Fibroblast of lung (primary cell): ENCODE data around the gene MEG3. TPM values are rescaled to one million over a fixed set of nuclear protein-coding genes. Genes with fewer than 3 reads are reported as not detected.

Experiments
- DNase-seq, 2 donors: peaks; one replicate each; pipeline versions ENCODE4 v3.0.0 to v3.0.0-alpha.2; 2010; ENCODE audit warnings: low read depth in 2 of 2
- H2AFZ ChIP-seq: 2 replicates; pipeline ENCODE4 v1.5.1; 2012; ENCODE audit warnings: low read length, control low read depth, inconsistent platforms
- H3K27ac ChIP-seq: 2 replicates; pipeline ENCODE4 v1.5.1; 2011; ENCODE audit warnings: low read length, control low read depth; ENCODE audit not compliant: insufficient read depth
- H3K27me3 ChIP-seq: 2 replicates; pipeline ENCODE4 v1.5.1; 2011; ENCODE audit warnings: mild to moderate bottlenecking, low read length; ENCODE audit not compliant: control insufficient read depth, insufficient read depth
- H3K36me3 ChIP-seq: 2 replicates; pipeline ENCODE4 v1.5.1; 2011; ENCODE audit warnings: low read length; ENCODE audit not compliant: control insufficient read depth, insufficient read depth
- H3K4me1 ChIP-seq: 2 replicates; pipeline ENCODE4 v1.5.1; 2011; ENCODE audit warnings: low read length; ENCODE audit not compliant: control insufficient read depth, insufficient read depth; ENCODE audit errors: extremely low read depth
- H3K4me2 ChIP-seq: 2 replicates; pipeline ENCODE4 v1.5.1; 2011; ENCODE audit warnings: low read length, control low read depth; ENCODE audit not compliant: insufficient read depth; ENCODE audit errors: extremely low read depth
- H3K4me3 ChIP-seq, 4 experiments: fragments of 200-600 bp in 1 of 4; sonication (generic) in 1 of 4; replicated peaks in 1 of 4; 2 replicates each; pipeline ENCODE4 v1.5.1; 2011 to 2016; ENCODE audit warnings: low read length in 4 of 4, low read depth in 3 of 4, mild to moderate bottlenecking in 3 of 4, control low read depth in 2 of 4, inconsistent platforms in 1 of 4, mixed read lengths in 1 of 4; ENCODE audit not compliant: insufficient read depth in 1 of 4; ENCODE audit errors: control extremely low read depth in 1 of 4
- H3K79me2 ChIP-seq: 2 replicates; pipeline ENCODE4 v1.5.1; 2012; ENCODE audit warnings: mild to moderate bottlenecking, low read length, inconsistent platforms; ENCODE audit not compliant: control insufficient read depth, insufficient read depth
- H3K9ac ChIP-seq: 2 replicates; pipeline ENCODE4 v1.5.1; 2011; ENCODE audit warnings: mild to moderate bottlenecking, low read length, control low read depth; ENCODE audit not compliant: insufficient read depth
- H3K9me3 ChIP-seq: 2 replicates; pipeline ENCODE4 v1.5.1; 2012; ENCODE audit warnings: low read depth, low read length; ENCODE audit not compliant: control insufficient read depth, insufficient read depth
- H4K20me1 ChIP-seq: 2 replicates; pipeline ENCODE4 v1.5.1; 2011; ENCODE audit warnings: low read length; ENCODE audit not compliant: control insufficient read depth, insufficient read depth; ENCODE audit errors: extremely low read depth
- EZH2 ChIP-seq: IDR thresholded peaks from 2 replicates; pipeline ENCODE4 v1.5.1; 2012; ENCODE audit warnings: low read length, control low read depth, mild to moderate bottlenecking; ENCODE audit errors: missing control alignments
- polyA plus RNA-seq, 2 donors: library from polyadenylated mRNA; depleted of rRNA in 1 of 2; stranded (reverse) in 1 of 2; unstranded in 1 of 2; fragments of >200 nt; gene quantifications; 2 replicates each; pipeline ENCODE4 v1.2.1, GENCODE V29; 2011 to 2012; ENCODE audit warnings: missing spikeins in 1 of 2
- total RNA-seq: library from RNA; depleted of rRNA; stranded (reverse); fragments of >200 nt; gene quantifications from 2 replicates; pipeline ENCODE4 v1.2.1, GENCODE V29; 2014
- TF ChIP-seq, protein P1 (sequence below), 2 donors: IDR thresholded peaks in 1 of 2; conservative IDR thresholded peaks in 1 of 2; 1 replicate in 1 of 2; 2 replicates in 1 of 2; pipeline ENCODE4 v1.5.1; 2011 to 2012; ENCODE audit warnings: low read length in 2 of 2, control low read depth in 1 of 2, inconsistent platforms in 1 of 2, low read depth in 1 of 2, mild to moderate bottlenecking in 1 of 2

The MEG3 gene
- total and polyA plus RNA-seq, 2 donors (not counting 1 experiment from before 2014, with no cell fraction given), result 104 to 182 TPM

DNA sequence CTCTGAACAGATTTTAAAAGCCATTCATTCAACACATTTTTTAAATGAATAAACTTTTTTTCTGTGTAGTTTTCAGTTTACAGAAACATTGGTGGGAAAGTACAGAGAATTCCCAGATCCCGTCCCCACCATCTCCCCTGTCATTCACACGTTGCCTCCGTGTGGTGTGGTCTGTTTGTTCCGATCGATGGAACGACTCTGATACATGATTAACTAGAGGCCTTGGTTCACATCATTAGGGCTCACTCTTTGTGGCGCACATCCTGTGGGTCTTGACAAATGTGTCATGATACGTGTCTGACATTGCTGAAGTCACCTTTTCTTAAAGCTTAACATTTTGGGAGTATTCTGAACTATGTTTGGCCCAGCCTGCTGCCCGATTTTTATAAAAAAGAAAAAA, 18.5 kb downstream of the MEG3 start:
- H4K20me1 ChIP-seq, result no peaks in the 10 kb centered on the region
- H3K36me3 ChIP-seq, result peaks cover 16% of the 10 kb centered on the region
- H2AFZ ChIP-seq, result no peak overlapping the region
- H3K9ac ChIP-seq, result no peak overlapping the region
- no peaks in the 10 kb centered on the region for H3K79me2 ChIP-seq
- H3K4me1 ChIP-seq, result peaks cover 3% of the 10 kb centered on the region
- no peaks in the 10 kb centered on the region for H3K27me3 ChIP-seq
- no peak overlapping the region for H3K27ac ChIP-seq
- TF ChIP-seq EZH2, result no peak
- TF ChIP-seq, protein P1, sequence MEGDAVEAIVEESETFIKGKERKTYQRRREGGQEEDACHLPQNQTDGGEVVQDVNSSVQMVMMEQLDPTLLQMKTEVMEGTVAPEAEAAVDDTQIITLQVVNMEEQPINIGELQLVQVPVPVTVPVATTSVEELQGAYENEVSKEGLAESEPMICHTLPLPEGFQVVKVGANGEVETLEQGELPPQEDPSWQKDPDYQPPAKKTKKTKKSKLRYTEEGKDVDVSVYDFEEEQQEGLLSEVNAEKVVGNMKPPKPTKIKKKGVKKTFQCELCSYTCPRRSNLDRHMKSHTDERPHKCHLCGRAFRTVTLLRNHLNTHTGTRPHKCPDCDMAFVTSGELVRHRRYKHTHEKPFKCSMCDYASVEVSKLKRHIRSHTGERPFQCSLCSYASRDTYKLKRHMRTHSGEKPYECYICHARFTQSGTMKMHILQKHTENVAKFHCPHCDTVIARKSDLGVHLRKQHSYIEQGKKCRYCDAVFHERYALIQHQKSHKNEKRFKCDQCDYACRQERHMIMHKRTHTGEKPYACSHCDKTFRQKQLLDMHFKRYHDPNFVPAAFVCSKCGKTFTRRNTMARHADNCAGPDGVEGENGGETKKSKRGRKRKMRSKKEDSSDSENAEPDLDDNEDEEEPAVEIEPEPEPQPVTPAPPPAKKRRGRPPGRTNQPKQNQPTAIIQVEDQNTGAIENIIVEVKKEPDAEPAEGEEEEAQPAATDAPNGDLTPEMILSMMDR (conservative IDR thresholded peaks at IDR 0.05 in 1 of 2, IDR thresholded peaks at IDR 0.05 in 1 of 2; ENCODE audit: low read depth in 1 of 2, low read length in 2 of 2), result no peak
- H3K4me3 ChIP-seq, result no peak overlapping the region
- H3K9me3 ChIP-seq, result no peaks in the 10 kb centered on the region
- H3K4me2 ChIP-seq, result no peak overlapping the region
- no peak for DNase-seq

DNA sequence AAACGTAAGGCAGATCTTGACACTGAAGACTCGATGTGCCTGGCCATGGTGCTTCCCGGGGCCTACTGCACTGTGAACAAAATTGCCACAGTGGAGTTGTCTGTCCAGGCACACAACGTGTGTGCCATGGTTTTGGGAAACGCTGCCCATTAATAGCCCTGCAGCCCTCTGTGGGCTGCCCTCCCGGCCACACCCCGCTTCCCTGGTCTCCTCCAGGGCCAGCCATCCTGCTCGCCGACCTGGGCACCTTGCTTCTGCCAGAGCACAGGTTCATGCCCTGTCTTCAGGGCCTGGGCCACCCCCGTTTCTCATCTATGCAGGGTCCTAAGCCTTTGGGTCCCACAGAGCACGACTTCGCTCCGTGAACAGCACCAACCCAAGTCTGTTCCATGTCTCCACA, 18.9 kb downstream of the MEG3 start:
- no peak overlapping the region for H3K4me3 ChIP-seq
- no peaks in the 10 kb centered on the region for H3K27me3 ChIP-seq
- H3K9ac ChIP-seq, result no peak overlapping the region
- no peak overlapping the region for H3K4me2 ChIP-seq
- H3K9me3 ChIP-seq, result no peaks in the 10 kb centered on the region
- H3K79me2 ChIP-seq, result no peaks in the 10 kb centered on the region
- no peak for TF ChIP-seq EZH2
- TF ChIP-seq, protein P1 (conservative IDR thresholded peaks at IDR 0.05 in 1 of 2, IDR thresholded peaks at IDR 0.05 in 1 of 2; ENCODE audit: low read depth in 1 of 2, low read length in 2 of 2), result no peak
- peaks cover 16% of the 10 kb centered on the region for H3K36me3 ChIP-seq
- DNase-seq, result no peak
- H3K4me1 ChIP-seq, result peaks cover 3% of the 10 kb centered on the region
- H3K27ac ChIP-seq, result no peak overlapping the region
- no peak overlapping the region for H2AFZ ChIP-seq
- no peaks in the 10 kb centered on the region for H4K20me1 ChIP-seq

DNA sequence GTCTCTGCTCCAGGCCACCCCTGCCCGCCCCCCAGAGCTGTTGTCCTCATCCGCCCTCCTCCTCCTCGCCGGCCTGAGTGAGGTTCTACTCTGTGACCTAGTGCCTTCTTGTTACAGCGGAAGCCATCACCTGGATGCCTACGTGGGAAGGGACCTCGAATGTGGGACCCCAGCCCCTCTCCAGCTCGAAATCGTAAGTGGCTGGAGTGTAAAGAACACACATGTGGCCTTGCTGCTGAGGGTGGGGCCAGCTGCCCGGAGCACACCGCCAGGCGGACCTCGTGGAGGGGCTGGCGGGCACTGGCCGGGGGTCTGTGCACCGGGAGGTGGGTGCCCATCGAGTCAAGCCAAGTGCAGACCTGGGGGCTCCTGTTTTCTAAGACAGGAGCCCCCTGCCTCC, 19.4 kb downstream of the MEG3 start:
- H3K9me3 ChIP-seq, result no peaks in the 10 kb centered on the region
- H3K4me1 ChIP-seq, result peaks cover 3% of the 10 kb centered on the region
- no peak for TF ChIP-seq EZH2
- TF ChIP-seq, protein P1 (conservative IDR thresholded peaks at IDR 0.05 in 1 of 2, IDR thresholded peaks at IDR 0.05 in 1 of 2; ENCODE audit: low read depth in 1 of 2, low read length in 2 of 2), result no peak
- H3K27ac ChIP-seq, result no peak overlapping the region
- peaks cover 1% of the 10 kb centered on the region for H3K79me2 ChIP-seq
- H3K4me3 ChIP-seq, result no peak overlapping the region
- peaks cover 16% of the 10 kb centered on the region for H3K36me3 ChIP-seq
- H4K20me1 ChIP-seq, result no peaks in the 10 kb centered on the region
- H3K9ac ChIP-seq, result no peak overlapping the region
- no peak overlapping the region for H3K4me2 ChIP-seq
- no peaks in the 10 kb centered on the region for H3K27me3 ChIP-seq
- DNase-seq, result no peak
- no peak overlapping the region for H2AFZ ChIP-seq
